ENCODE data around the gene MRPS31. TPM values are rescaled to one million over a fixed set of nuclear protein-coding genes. Genes with fewer than 3 reads are reported as not detected.

Gene MRPS31
- polyA plus RNA-seq, 1 donor (not counting 4 experiments of a cell fraction or from before 2014, with no cell fraction given), result 27.2 TPM

GRCh38 chr13:40812102-40812501 lies 41.1 kb upstream of the MRPS31 start:
- H2AFZ ChIP-seq (ENCODE audit: control insufficient read depth, low read length), result no peak overlapping the region
- H3K9me3 ChIP-seq (ENCODE audit: control insufficient read depth, low read depth, low read length), result no peaks in the 10 kb centered on the region
- H3K4me3 ChIP-seq (ENCODE audit: control insufficient read depth in 2 of 3, extremely low read depth in 1 of 3, insufficient read depth in 2 of 3, low read depth in 1 of 3, low read length in 3 of 3), result no peak overlapping the region
- H3K4me1 ChIP-seq (ENCODE audit: control insufficient read depth, extremely low read depth, insufficient read depth, low read length), result no peaks in the 10 kb centered on the region
- H3K36me3 ChIP-seq (ENCODE audit: control insufficient read depth in 2 of 2, extremely low read depth in 1 of 2, insufficient read depth in 2 of 2, low read length in 2 of 2), result peaks cover 4% of the 10 kb centered on the region in 2 experiments
- no peaks in the 10 kb centered on the region for H3K27me3 ChIP-seq (ENCODE audit: control insufficient read depth, extremely low read depth, insufficient read depth, low read length)
- H3K9me1 ChIP-seq (ENCODE audit: control insufficient read depth, extremely low read depth, insufficient read depth, low read length), result no peaks in the 10 kb centered on the region
- no peak for DNase-seq (ENCODE audit: low read depth, low spot score)
- no peak overlapping the region for H3K9ac ChIP-seq (ENCODE audit: control insufficient read depth, extremely low read depth, insufficient read depth, low read length)
- no peak overlapping the region for H3K27ac ChIP-seq (ENCODE audit: control insufficient read depth, insufficient read depth, low read length)
- dilution Hi-C loops (cut with MboI; ENCODE audit: extremely low pct_ligation_motif_present, low sequenced_read_pairs), result no loop called here
- H3K4me2 ChIP-seq (ENCODE audit: control insufficient read depth, extremely low read depth, insufficient read depth, low read depth, low read length), result no peak overlapping the region
- TF ChIP-seq CTCF (optimal IDR thresholded peaks at IDR 0.05 in 1 of 3, IDR thresholded peaks at IDR 0.05 in 1 of 3, conservative IDR thresholded peaks at IDR 0.05 in 1 of 3; ENCODE audit: extremely low read depth in 1 of 3, insufficient read depth in 2 of 3, low read length in 3 of 3) (no peak), EZH2 (IDR thresholded peaks at IDR 0.05; ENCODE audit: low read length) (no peak)
- no peak for FAIRE-seq
- no peaks in the 10 kb centered on the region for H3K79me2 ChIP-seq (ENCODE audit: control insufficient read depth, insufficient read depth, low read length)
- H4K20me1 ChIP-seq (ENCODE audit: control insufficient read depth, extremely low read depth, insufficient read depth, low read length), result no peaks in the 10 kb centered on the region

- Histone ChIP-seq H3K4me3 (ENCODE audit: control insufficient read depth in 2 of 3, extremely low read depth in 1 of 3, insufficient read depth in 2 of 3, low read depth in 1 of 3, low read length in 3 of 3) (no peak overlapping the region), H3K79me2 (ENCODE audit: control insufficient read depth, insufficient read depth, low read length) (no peaks in the 10 kb centered on the region), H2AFZ (ENCODE audit: control insufficient read depth, low read length) (no peak overlapping the region), H3K36me3 (ENCODE audit: control insufficient read depth in 2 of 2, extremely low read depth in 1 of 2, insufficient read depth in 2 of 2, low read length in 2 of 2) (peaks cover 4% of the 10 kb centered on the region in 2 experiments), H3K4me2 (ENCODE audit: control insufficient read depth, extremely low read depth, insufficient read depth, low read depth, low read length) (no peak overlapping the region), H3K27ac (ENCODE audit: control insufficient read depth, insufficient read depth, low read length) (no peak overlapping the region), H3K9me1 (ENCODE audit: control insufficient read depth, extremely low read depth, insufficient read depth, low read length) (no peaks in the 10 kb centered on the region), H3K27me3 (ENCODE audit: control insufficient read depth, extremely low read depth, insufficient read depth, low read length) (no peaks in the 10 kb centered on the region), H3K9ac (ENCODE audit: control insufficient read depth, extremely low read depth, insufficient read depth, low read length) (no peak overlapping the region), H4K20me1 (ENCODE audit: control insufficient read depth, extremely low read depth, insufficient read depth, low read length) (no peaks in the 10 kb centered on the region), H3K9me3 (ENCODE audit: control insufficient read depth, low read depth, low read length) (no peaks in the 10 kb centered on the region), H3K4me1 (ENCODE audit: control insufficient read depth, extremely low read depth, insufficient read depth, low read length) (no peaks in the 10 kb centered on the region)
- dilution Hi-C loops (cut with MboI; ENCODE audit: extremely low pct_ligation_motif_present, low sequenced_read_pairs), result no loop called here
- no peak for DNase-seq (ENCODE audit: low read depth, low spot score)
- no peak for FAIRE-seq
- TF ChIP-seq EZH2 (IDR thresholded peaks at IDR 0.05; ENCODE audit: low read length) (no peak), CTCF (optimal IDR thresholded peaks at IDR 0.05 in 1 of 3, IDR thresholded peaks at IDR 0.05 in 1 of 3, conservative IDR thresholded peaks at IDR 0.05 in 1 of 3; ENCODE audit: extremely low read depth in 1 of 3, insufficient read depth in 2 of 3, low read length in 3 of 3) (no peak)
Observed at GRCh38 chr13:40809471-40809870, 38.5 kb upstream of the MRPS31 start.

All from keratinocyte (primary cell).